GM20000 (cell line): Measurements from ENCODE around the gene EDA.

Experiments used
- DNase-seq: peaks from one replicate; pipeline ENCODE4 v3.0.0; 2012; ENCODE audit warnings: low spot score
- CTCF ChIP-seq: IDR thresholded peaks from 2 replicates; pipeline ENCODE4 v1.5.1; 2012; ENCODE audit warnings: mild to moderate bottlenecking, control low read depth; ENCODE audit errors: extremely low read depth, missing control alignments

The EDA gene

GRCh38 chrX:70052895-70053615 is 437.1 kb downstream of the EDA start:
- no peak for DNase-seq
- TF ChIP-seq CTCF, result no peak

GRCh38 chrX:70054391-70054790 is 438.5 kb downstream of the EDA start:
- TF ChIP-seq CTCF, result no peak
- no peak for DNase-seq

GRCh38 chrX:70062076-70062475 is 446.2 kb downstream of the EDA start, which contains the start of gene OTUD6A:
Gene OTUD6A (plus strand): TSS chrX:70062457. CDS start chrX:70062525, 68 bp downstream.
- DNase-seq, result no peak
- no peak for TF ChIP-seq CTCF

GRCh38 chrX:70062961-70063550 is 447.1 kb downstream of the EDA start:
- no peak for DNase-seq

GRCh38 chrX:70066646-70067045 is 450.7 kb downstream of the EDA start:
- no peak for TF ChIP-seq CTCF

More at GRCh38 chrX:70062961-70063550, 447.1 kb downstream of the EDA start:
- TF ChIP-seq CTCF, result no peak

GRCh38 chrX:70079297-70079696 is 463.4 kb downstream of the EDA start:
- DNase-seq, result no peak

More at GRCh38 chrX:70066646-70067045, 450.7 kb downstream of the EDA start:
- DNase-seq, result no peak

More at GRCh38 chrX:70079297-70079696, 463.4 kb downstream of the EDA start:
- TF ChIP-seq CTCF, result no peak
